IPS-11a (cell line): ENCODE measurements around the gene WDR74.
"Not testable (repeated sequence)": the region's sequence is repeated elsewhere in the genome, so short reads cannot be mapped to it uniquely, and the experiment has no call there.

Experiments
- H3K4me3 ChIP-seq: one replicate; pipeline ENCODE4 v1.5.1; 2013; ENCODE audit warnings: low read depth, low read length, control low read depth

WDR74 gene

DNA sequence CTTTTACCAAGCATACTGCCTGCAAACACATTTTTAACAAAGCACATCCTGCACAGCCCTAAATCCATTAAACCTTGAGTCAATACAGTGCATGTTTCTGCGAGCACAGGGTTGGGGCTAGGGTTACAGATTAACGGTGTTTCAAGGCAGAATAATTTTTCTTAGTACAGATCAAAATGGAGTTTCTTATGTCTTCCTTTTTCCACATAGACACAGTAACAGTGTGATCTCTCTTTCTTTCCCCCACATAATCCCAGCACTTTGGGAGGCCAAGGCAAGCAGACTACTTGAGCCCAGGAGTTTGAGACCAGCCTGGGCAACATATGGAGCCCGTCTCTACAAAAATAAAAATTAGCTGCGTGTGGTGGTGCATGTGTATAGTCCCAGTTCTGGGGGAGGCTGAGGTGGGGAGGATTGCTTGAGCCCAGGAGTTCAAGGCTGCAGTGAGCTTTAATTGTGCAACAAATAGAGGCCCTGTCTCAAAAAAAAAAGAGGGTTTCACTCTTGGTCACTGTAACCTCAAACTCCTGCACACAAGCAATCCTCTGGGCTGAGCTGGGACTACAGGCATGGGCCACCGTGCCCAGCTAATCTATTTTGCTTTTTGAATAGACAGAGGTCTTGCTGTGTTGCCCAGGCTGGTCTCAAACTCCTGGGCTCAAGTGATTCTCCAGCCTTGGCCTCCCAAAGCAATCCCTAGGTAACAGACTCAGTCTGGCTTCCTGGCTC is 21.6 kb upstream of the WDR74 start:
- H3K4me3 ChIP-seq, result no peak overlapping the region

DNA sequence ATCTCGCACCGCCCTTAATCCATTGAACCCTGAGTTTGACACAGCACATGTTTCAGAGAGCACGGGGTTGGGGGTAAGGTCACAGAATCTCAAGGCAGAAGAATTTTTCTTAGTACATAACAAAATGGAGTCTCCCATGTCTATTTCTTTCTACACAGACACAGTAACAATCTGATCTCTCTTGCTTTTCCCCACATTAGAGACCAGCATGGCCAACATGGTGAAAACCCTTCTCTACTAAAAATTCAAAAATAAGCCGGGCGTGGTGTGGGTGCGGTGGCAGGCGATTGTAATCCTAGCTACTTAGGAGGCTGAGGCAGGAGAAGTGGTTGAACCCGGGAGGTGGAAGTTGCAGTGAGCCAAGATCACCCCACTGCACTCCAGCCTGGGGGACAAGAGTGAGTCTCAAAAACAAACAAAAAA is 19.9 kb upstream of the WDR74 start:
- not testable (repeated sequence) for H3K4me3 ChIP-seq

DNA sequence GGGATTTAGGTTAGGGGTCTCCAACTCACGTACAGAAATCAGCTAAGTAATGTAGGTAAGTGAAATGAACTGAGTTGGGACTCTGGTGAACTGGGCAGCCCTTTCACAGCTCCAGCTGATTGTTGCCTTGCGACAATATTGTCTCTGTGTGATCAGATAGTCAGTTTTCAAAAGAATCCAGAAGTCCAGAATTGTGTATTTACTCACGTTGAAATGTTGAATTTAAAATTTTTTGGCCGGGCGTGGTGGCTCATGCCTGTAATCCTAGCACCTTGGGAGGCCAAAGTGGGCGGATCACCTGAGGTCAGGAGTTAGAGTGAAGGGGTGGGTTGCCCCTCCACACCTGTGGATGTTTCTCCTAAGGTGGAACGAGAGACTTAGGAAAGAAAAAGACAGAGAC is 18.8 kb upstream of the WDR74 start:
- H3K4me3 ChIP-seq, result peak overlapping the region; percentile 96

DNA sequence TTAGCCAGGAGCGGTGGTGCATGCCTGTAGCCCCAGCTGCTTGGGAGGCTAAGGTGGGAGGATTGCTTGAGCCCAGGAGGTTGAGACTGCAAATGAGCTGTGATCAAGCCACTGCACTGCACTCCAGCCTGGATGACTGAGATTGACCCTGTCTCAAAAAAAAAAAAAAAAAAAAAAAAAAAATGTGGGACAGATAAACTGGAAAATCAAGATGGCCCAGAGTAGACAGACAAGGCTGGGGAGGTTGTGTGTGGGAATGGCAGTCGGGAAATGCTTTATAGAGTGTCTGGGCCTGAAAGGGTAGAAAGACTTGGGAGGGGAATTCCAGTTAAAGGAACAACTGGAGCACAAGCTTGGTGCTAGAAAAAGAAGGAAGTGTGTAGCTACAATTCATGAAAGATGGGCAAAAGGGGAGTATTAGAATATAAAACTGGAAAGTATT is 18.2 kb upstream of the WDR74 start:
- peak overlapping the region; percentile 96 for H3K4me3 ChIP-seq

DNA sequence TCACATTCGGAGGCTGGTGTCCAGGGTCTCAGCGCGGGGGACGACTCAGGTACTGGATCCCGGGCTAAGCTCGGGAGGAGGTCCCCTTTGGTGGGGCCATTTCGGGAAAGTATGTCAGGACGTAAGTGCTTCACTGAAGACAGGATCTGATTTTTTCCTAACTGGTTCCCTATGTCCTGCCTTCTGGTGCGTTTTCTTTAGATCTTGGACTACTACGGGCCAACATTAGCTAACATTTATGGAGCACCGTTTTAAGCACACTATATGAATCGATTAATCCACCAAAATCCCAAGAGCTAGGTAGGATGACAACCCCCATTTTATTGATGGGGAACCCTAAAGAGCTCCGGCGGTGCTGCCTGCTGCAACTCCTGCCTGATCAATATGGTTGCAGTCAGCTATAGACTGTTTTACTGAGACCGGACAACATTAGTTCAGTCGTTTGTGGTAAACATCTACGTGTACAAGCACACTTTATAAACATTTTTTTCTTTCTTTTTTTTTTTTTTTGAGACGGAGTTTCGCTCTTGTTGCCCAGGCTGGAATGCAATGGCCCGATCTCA is 17.0 kb upstream of the WDR74 start:
- H3K4me3 ChIP-seq, result peak overlapping the region; percentile 96

DNA sequence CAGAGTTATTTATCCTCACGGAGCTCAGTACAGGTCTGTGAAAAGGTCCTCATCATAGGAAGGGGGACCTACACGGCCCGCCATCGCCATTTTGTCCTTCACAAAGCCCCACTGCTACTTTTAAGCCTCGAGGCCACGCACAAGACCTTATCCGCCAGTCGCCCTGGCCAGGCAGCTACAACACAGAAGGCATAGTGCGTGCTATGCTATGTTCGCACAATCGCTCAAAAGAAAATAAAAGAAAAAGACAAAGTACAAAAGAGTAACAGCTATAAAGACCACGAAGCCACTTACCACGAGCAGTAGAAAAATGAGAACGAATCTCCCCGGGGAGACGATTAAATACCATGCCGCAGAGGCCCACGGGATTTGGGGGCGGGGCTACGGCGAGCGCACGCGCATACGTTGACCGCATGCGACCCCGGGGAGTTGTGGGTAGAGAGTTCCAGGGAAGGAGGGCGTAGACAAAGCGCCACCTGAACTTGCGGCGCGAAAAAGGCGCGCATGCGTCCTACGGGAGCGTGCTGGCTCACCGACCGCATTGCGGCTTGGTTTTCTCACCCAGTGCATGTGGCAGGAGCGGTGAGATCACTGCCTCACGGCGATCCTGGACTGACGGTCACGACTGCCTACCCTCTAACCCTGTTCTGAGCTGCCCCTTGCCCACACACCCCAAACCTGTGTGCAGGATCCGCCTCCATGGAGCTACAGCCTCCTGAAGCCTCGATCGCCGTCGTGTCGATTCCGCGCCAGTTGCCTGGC is 16.4 kb upstream of the WDR74 start:
- peak overlapping the region; percentile 96 for H3K4me3 ChIP-seq

DNA sequence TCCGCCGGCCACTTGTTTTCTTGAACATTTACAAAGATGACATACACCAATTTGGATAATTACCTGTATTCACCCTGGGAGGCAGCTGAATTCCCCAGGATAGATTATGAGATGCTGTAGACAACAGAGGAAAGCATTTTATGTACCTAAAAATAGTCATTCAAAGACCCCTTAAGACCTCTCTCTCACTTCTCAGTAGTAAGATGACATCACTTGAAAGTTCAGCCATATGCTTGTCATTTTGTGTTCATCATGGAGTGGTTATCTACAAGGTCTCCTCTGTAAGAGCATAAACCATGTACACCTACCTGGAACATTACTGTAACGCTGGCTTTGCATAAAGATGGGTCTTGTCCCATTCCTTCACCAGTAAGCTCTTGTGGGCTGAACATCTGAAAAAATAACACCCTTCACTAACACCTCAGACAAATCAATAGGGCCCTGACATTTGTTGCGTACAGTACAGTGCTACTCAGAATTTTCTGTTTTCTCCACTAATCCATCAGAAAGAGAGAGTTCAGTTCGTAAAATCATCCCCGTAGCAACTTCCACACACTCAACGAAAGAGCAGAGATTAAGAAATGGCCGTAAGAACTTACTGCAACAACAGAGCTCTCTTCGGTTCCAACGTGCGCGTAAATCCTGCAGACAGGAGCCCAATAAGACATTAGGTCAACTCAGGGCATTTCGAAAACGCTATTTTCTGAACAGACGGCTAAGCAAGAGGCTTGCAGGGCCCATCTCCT is 15.6 kb upstream of the WDR74 start:
- peak overlapping the region; percentile 96 for H3K4me3 ChIP-seq

DNA sequence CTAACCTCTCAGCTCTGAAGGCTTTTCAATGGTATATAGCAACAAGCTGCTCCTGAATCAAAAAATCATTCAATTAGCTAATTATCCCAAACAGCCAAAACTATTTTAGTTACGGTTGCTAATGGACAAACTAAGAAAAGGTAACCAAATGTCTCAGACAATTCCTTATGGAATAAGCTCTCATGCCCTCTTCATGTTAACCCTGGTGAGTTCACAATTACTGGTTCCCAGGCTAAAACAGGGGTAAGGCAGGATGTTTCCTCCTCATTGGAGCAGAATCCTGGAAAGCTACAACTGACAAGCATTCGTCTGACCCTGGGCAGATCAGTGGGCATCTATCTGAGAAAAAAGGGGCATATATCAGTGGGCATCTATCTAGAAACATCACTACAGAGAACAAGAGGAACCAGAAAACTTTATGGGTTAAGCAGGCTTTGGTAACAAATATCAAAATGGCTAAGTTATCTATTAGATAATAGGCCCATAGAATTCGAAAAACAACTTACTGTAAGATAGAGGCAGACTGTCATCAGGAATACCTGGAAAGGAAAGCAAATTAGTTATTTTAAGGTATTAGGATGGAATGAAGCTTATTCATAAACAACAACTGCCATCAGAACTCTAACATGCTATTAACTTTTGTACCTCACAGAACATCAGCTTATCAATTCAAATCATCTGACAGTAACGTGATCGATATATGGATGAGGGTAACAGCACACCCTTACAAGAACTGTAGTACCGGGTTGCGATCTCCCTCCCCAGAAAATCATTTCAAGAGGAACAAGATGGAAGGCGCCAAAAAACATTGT is 14.8 kb upstream of the WDR74 start:
- H3K4me3 ChIP-seq, result peak overlapping the region; percentile 96

DNA sequence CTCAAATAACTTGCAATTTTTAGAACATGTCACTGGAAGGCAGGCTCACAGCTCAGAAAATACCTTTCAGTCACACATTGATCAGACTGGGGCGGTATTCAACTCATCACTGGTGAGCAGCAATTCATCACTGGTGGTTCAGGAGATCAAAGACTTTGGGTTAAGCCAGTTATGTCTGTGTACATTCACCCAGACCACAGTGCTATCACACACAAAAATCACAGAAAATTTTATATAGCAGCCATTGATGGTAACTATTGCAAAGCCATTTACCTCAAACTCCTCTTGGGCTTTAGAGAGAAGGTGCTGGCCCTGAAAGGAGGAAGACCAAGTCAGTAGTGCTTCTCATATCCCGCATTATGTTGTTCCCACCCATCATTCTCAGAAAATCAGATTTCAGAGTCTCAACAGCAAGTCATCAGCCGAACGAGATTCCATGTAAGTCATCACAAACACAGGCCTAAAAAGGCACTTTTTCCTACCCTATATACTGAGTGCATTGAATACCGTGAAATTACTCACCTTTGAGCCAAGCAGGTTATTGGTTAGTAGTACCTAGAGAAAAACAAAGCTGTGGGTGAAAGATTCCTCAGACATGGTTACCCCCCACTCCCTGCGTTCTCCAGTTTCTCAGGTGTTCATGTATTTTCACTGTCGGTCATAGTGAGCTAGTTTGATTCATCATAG is 14.0 kb upstream of the WDR74 start:
- peak overlapping the region; percentile 96 for H3K4me3 ChIP-seq

DNA sequence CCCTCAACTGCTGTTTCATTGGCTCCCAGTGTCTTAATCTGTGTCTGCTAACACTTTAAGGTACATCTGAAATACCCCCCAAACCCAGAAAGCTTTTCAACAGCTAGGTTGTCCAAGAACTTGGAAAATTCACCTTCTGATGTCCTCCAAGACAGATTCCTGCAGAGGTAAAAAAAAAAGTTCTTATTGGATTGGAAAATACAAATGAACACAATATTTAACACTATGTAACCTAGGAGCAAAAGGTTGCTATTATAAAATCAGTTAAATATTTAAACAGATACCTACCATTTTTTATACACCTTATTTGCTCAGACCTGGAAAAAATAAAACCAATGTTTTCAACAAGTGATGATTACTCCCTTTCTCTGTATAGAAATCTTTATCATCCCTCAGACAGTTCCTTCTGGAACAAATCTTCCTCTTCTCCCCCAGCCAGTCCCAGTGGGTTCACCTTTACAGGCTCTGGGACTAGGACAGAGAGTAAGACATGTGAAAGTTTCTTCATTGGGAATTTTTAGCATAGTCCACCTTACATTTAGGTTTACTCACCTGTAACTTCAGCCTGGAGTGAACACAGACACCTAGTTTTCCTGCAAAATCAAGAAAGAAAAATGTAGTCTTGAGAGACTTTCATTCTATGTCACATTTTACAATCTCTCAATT is 13.3 kb upstream of the WDR74 start:
- peak overlapping the region; percentile 96 for H3K4me3 ChIP-seq

DNA sequence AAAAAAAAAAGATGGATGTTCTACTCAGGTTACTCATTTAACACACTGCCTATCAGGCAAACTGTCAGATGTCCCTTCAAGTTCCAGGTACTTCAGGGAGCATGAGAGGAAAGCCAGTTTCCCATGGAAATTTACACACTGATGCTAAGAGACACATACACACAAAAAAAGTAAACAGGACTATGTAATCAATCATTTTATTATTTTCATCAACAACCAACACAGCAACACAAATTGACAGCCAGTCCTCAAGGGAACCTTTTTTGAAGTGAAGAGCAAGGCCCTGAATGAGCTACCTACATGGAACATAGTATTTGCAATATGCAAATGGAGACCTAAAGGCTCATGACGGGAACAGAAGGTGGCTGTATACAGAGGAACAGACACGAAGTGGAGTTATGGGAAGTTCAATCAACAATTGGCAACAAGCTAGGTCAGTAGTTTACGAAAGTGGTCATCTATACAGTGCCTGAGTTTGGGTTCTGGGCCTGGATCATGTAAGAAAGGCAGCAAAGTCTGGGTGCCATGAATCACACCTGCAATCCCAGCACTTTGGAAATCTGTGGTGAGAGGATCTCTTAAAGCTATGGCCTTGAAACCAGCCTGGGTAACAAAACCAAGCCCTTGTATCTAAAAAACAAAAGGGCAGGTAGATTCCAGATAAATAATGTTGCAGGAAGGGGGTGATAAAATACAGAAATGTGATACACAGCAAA is 12.6 kb upstream of the WDR74 start:
- H3K4me3 ChIP-seq, result no peak overlapping the region

DNA sequence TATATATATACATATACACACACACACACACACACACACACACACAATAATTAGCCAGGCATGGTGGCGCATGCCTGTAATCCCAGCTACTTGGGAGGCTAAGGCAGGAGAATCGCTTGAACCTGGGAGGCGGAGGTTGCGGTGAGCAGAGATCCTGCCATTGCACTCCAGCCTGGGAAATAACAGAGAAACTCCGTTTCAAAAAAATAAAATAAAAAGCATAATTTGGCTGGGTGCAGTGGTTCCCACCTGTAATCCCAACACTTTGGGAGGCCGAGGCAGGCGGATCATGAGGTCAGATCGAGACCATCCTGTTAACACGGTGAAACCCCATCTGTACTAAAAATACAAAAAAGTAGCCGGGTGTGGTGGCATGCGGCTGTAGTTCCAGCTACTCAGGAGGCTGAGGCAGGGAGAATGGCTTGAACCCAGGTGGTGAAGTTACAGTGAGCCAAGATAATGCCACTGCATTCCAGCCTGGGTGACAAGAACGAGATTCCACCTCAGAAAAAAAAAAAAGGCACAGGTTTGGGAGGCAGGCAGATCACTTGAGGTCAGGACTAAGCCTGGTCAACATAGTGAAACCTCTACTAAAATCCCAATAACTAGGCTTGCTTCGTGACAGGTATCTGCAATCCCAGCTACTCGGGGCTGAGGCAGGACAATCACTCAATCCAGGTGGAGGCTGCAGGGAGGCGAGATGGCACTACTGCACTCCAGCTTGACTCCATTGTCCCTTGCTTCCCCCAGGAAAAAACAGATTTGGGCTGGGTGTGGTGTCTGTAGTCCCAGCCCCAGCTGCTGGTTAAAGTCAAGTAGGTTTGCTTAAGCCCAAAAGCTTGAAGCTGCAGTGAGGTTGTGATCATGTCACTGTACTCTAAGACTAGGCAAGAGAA is 11.8 kb upstream of the WDR74 start:
- H3K4me3 ChIP-seq, result no peak overlapping the region

DNA sequence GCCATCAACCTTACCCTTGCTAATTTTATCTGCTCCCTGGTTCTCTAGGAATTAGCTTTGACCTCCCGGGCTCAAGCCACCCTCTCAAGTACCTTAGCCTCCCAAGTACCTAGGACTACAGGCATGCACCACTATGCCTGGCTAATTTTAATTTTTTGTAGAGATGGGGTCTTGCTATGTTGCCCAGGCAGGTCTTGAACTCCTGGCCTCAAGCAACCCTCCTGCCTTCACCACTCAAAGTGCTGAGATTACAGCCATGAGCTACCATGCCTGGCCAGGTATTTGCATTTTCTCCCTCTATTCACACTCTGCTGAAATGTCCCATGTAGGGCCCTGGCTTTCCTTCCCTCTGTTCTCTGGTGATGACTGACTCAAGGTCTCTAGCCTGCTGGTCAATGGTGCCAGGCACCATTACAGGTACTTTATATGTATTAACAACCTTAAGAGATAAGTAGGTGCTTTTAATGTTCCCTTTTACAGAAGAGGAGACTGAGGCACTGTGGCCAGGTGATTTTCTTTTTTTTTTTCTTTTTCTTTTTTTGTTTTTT is 8.5 kb upstream of the WDR74 start:
- no peak overlapping the region for H3K4me3 ChIP-seq

DNA sequence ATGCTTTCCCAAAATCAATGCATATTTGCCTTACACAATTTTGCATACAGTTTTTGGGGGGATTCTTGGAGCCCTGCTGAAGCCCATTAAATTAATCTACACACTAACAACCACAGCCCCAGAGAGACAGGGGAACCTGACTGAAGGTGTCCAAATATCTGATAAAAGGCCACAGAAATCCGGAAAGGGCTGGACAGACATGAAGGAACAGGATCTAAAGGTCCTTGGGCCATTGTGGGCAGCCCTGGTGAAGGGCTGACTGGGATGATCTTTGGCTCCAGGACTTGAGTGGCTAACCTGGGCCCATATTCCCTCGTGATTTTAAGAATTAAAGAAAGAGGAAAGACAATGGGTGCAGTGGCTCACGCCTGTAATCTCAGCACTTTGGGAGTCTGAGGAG is 6.8 kb upstream of the WDR74 start:
- H3K4me3 ChIP-seq, result no peak overlapping the region

DNA sequence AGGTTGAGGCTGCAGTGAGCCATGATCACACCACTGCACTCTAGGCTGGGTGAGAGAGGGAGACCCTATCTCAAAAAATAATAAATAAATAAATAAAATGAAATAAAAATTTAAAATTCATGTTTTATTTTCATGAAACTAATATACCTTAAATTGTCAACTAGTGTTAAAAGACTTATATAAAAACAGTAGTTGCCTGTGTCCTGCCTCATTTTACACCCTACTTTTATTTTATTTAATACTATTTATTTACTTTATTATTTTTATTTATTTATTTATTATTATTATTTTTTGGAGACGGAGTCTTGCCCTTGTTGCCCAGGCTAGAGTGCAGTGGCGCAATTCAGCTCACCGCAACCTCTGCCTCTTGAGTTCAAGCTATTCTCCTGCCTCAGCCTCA is 4.8 kb upstream of the WDR74 start:
- H3K4me3 ChIP-seq, result no peak overlapping the region

DNA sequence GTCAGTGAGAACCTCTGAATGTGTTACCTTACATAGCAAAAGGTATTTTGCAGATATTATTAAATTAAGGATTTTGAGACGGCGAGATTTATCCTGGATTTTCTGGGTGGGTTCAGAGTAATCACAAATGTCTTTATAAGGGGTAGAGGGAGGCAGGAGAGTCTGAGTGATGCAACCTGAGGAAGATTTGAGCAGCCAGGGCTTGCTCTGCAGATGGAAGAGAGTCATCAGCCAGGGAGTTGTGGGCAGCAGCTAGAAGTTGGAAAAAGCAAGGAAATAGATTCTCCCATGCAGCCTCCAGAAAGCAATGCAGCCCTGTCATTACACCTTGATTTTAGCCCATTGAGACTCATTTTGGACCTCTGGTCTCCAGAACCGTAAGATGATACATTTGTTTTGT is 4.1 kb upstream of the WDR74 start:
- H3K4me3 ChIP-seq, result no peak overlapping the region

DNA sequence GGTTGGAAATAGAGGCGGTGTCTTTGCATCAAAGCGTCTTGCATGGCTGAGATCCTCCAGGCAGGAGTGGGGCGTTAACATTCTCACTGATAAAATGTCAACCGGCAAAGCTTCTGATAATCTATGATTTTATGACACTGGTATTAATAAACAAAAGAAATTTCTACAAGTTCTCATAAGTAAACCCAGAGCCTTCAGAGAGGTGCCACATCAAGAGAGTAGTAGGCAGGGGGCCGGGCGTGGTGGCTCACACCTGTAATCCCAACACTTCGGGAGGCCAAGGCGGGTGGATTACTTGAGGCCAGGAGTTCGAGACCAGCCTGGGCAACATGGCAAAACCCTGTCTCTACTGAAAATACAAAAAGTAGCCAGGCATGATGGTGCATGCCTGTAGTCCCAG is 3.5 kb upstream of the WDR74 start:
- not testable (repeated sequence) for H3K4me3 ChIP-seq
